K562 (cell line): ENCODE measurements around the gene FAM171A1. TPM values are rescaled to one million over a fixed set of nuclear protein-coding genes. Genes with fewer than 3 reads are reported as not detected.

Experiments used
- CBX5 ChIP-seq: IDR thresholded peaks from 2 replicates; pipeline ENCODE4 v1.6.1; 2014; ENCODE audit warnings: low read depth, borderline replicate concordance
- CHD1 ChIP-seq: fragments of 200-600 bp; sonication (generic); IDR thresholded peaks from one replicate; pipeline ENCODE4 v1.6.1; 2012; ENCODE audit warnings: mild to moderate bottlenecking, moderate library complexity, low read length, inconsistent platforms
- ELF1 ChIP-seq: fragments of 200-800 bp; sonication (Bioruptor generic); IDR thresholded peaks from 2 replicates; pipeline ENCODE4 v1.6.1; 2016; ENCODE audit warnings: missing genetic modification characterization, missing compliant biosample characterization
- FOXK2 ChIP-seq, 2 experiments: fragments of 450-650 bp; IDR thresholded peaks in 1 of 2; conservative IDR thresholded peaks in 1 of 2; 2 replicates each; pipeline ENCODE4 v1.6.1; 2016; ENCODE audit warnings: low read depth in 2 of 2, mild to moderate bottlenecking in 1 of 2
- HDAC2 ChIP-seq: fragments of 450-650 bp; IDR thresholded peaks from 2 replicates; pipeline ENCODE4 v1.6.1; 2016; ENCODE audit warnings: mild to moderate bottlenecking
- HMGN3 ChIP-seq: IDR thresholded peaks from 2 replicates; pipeline ENCODE4 v1.6.1; 2011; ENCODE audit warnings: borderline replicate concordance, low read depth, mild to moderate bottlenecking, mixed read lengths, low read length; ENCODE audit not compliant: insufficient read length; ENCODE audit errors: extremely low read depth
- NBN ChIP-seq: fragments of 450-650 bp; IDR thresholded peaks from 2 replicates; pipeline ENCODE4 v1.6.1; 2016; ENCODE audit warnings: low read depth, mild to moderate bottlenecking
- NFE2 ChIP-seq: IDR thresholded peaks from 2 replicates; pipeline ENCODE4 v1.6.1; 2014; ENCODE audit warnings: antibody characterized with exemption, low read depth
- NFIC ChIP-seq: fragments of 450-650 bp; IDR thresholded peaks from 2 replicates; pipeline ENCODE4 v1.6.1; 2017; ENCODE audit warnings: mild to moderate bottlenecking, inconsistent platforms
- NFRKB ChIP-seq: fragments of 450-650 bp; IDR thresholded peaks from 2 replicates; pipeline ENCODE4 v1.6.1; 2016; ENCODE audit warnings: low read depth
- NR2C2 ChIP-seq, 2 experiments: fragments of 200-800 bp in 1 of 2; sonication (Bioruptor generic) in 1 of 2; sonication (generic) in 1 of 2; formaldehyde crosslinking in 1 of 2; IDR thresholded peaks; 2 replicates each; pipeline versions ENCODE4 v1.6.1 to v1.8.0; 2016 to 2022; ENCODE audit warnings: mild to moderate bottlenecking in 1 of 2, missing compliant biosample characterization in 1 of 2, missing genetic modification characterization in 1 of 2, missing genetic modification reagents in 1 of 2
- PHF20 ChIP-seq: fragments of 450-650 bp; IDR thresholded peaks from 2 replicates; pipeline ENCODE4 v1.6.1; 2018; ENCODE audit not compliant: partially characterized antibody
- PHF8 ChIP-seq: fragments of 200-600 bp; sonication (generic); IDR thresholded peaks from 2 replicates; pipeline ENCODE4 v1.6.1; 2012; ENCODE audit warnings: mixed run types, mild to moderate bottlenecking, inconsistent platforms, low read length, moderate library complexity, borderline replicate concordance
- PTRF ChIP-seq: fragments of 450-650 bp; IDR thresholded peaks from 2 replicates; pipeline ENCODE4 v1.6.1; 2016; ENCODE audit warnings: mild to moderate bottlenecking, missing genetic modification characterization, missing compliant biosample characterization
- SMARCA4 ChIP-seq: fragments of 450-650 bp; IDR thresholded peaks from 2 replicates; pipeline ENCODE4 v1.6.1; 2016
- SPI1 ChIP-seq: IDR thresholded peaks from 2 replicates; pipeline ENCODE4 v1.6.1; 2011; ENCODE audit warnings: low read depth, low read length, control low read depth, borderline replicate concordance
- SRSF7 ChIP-seq: fragments of 200-400 bp; formaldehyde crosslinking; optimal IDR thresholded peaks from 2 replicates; pipeline ENCODE3; 2017; ENCODE audit warnings: mild to moderate bottlenecking, low read depth, low read length
- TRIM24 ChIP-seq, 2 experiments: fragments of 450-650 bp; IDR thresholded peaks; 2 replicates each; pipeline ENCODE4 v1.6.1; 2016
- ZEB2 ChIP-seq: fragments of 450-650 bp; IDR thresholded peaks from 2 replicates; pipeline ENCODE4 v1.6.1; 2016
- ZNF212 ChIP-seq: fragments of 450-650 bp; formaldehyde crosslinking; IDR thresholded peaks from 2 replicates; pipeline ENCODE4 v1.4.0; 2020; ENCODE audit warnings: mild to moderate bottlenecking
- ZNF766 ChIP-seq: fragments of 200-800 bp; sonication (Bioruptor generic); conservative IDR thresholded peaks from 2 replicates; pipeline ENCODE4 v1.6.1; 2016; ENCODE audit warnings: missing genetic modification characterization, missing compliant biosample characterization
- polyA plus RNA-seq, 8 experiments: library from polyadenylated mRNA; depleted of rRNA in 4 of 8; stranded (reverse) in 5 of 8; unstranded in 3 of 8; fragments of >200 nt; fragmentation: Nextera tagmentation in 2 of 8; fragmentation: Illumina TruSeq in 1 of 8; extraction: Ambion mirVana in 2 of 8; extraction: Trizol in 1 of 8; gene quantifications; 2 replicates each; pipeline versions ENCODE4 v1.2.1 to v1.2.3, GENCODE V29; 2011 to 2014; ENCODE audit warnings: inconsistent platforms in 1 of 8, missing spikeins in 1 of 8
- total RNA-seq, 7 experiments: library from RNA; depleted of rRNA in 6 of 7; stranded (reverse); fragments of >200 nt in 6 of 7; fragmentation: Illumina TruSeq in 2 of 7; extraction: Trizol in 2 of 7; gene quantifications; 2 replicates each; pipeline versions ENCODE4 v1.2.1 to v1.2.3, GENCODE V29; 2011 to 2021; ENCODE audit warnings: low replicate concordance in 1 of 7
- TF ChIP-seq, protein P1 (sequence below), 2 experiments: fragments of 450-650 bp; conservative IDR thresholded peaks; 2 replicates each; pipeline ENCODE4 v1.6.1; 2017; ENCODE audit warnings: mild to moderate bottlenecking in 2 of 2, moderate library complexity in 2 of 2
- TF ChIP-seq, protein P2 (sequence below), 2 experiments: fragments of 200-800 bp in 1 of 2; sonication (Bioruptor generic) in 1 of 2; sonication (generic) in 1 of 2; formaldehyde crosslinking in 1 of 2; IDR thresholded peaks in 1 of 2; conservative IDR thresholded peaks in 1 of 2; 2 replicates each; pipeline versions ENCODE4 v1.5.0 to v1.6.1; 2016 to 2020; ENCODE audit warnings: missing compliant biosample characterization in 1 of 2, missing genetic modification characterization in 1 of 2, missing genetic modification reagents in 1 of 2
- TF ChIP-seq, protein P3 (sequence below): sonication (generic); formaldehyde crosslinking; IDR thresholded peaks from 2 replicates; pipeline ENCODE4 v1.8.1; 2022; ENCODE audit warnings: missing genetic modification reagents
- TF ChIP-seq, protein P4 (sequence below): sonication (generic); formaldehyde crosslinking; IDR thresholded peaks from 2 replicates; pipeline ENCODE4 v1.9.0; 2022; ENCODE audit warnings: mild to moderate bottlenecking, missing genetic modification reagents

Gene FAM171A1
- total and polyA plus RNA-seq, 9 of the 15 experiments (the other 6 are each of a cell fraction or from before 2014, with no cell fraction given) = 0.51 to 8.2 (median 4.8) TPM

DNA sequence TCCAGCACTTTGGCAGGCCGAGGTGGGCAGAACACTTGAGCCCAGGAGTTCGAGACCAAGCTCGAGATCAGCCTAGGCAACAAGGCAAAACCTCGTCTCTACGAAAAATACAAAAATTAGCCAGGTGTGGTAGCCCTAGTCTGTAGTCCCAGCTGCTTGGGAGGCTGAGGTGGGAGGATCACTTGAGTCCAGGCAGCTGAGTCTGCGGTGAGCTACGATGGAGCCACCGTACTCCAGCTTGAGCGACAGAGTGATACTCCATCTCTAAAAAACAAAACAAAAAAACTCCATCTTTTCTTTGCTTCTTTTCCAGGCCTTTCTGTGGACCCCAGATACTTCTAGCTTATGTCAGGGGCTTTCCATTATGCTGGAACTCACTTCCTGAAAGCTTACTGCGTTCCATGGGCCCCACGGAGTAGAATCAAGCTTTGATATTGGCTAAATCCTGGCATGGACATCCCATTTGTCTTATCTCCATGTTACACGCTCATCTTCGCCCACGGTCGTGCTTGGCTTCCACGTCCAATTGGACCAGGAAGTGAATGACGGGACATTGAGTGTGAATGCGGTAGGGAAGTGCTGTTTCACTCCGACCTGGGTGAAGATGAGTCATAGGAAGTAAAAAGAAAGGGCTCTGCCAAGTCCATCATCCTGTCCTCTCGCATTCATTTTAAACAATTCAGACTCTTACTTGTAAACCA is 45.7 kb downstream of the FAM171A1 start (continued):
- TF ChIP-seq, protein P1, sequence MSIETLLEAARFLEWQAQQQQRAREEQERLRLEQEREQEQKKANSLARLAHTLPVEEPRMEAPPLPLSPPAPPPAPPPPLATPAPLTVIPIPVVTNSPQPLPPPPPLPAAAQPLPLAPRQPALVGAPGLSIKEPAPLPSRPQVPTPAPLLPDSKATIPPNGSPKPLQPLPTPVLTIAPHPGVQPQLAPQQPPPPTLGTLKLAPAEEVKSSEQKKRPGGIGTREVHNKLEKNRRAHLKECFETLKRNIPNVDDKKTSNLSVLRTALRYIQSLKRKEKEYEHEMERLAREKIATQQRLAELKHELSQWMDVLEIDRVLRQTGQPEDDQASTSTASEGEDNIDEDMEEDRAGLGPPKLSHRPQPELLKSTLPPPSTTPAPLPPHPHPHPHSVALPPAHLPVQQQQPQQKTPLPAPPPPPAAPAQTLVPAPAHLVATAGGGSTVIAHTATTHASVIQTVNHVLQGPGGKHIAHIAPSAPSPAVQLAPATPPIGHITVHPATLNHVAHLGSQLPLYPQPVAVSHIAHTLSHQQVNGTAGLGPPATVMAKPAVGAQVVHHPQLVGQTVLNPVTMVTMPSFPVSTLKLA (conservative IDR thresholded peaks at IDR 0.05) = 0 out of 4 replicates have a peak, but pooled peaks of 1 of the 2 experiments have one; percentile 26
- TF ChIP-seq NFIC = peak; percentile 46
- 0 out of 2 replicates have a peak, but pooled peaks have one; percentile 16 for TF ChIP-seq NBN
- TF ChIP-seq ELF1 (tag) = peak; percentile 76
- peak; percentile 89 for TF ChIP-seq SMARCA4
- peak in 1 of 2 experiments; percentile 30; a peak in 1 of 4 replicates for TF ChIP-seq TRIM24 (IDR thresholded peaks at IDR 0.05)
- TF ChIP-seq NFE2 = peak; percentile 81
- TF ChIP-seq CHD1 = no peak
- TF ChIP-seq PHF20 = peak; percentile 11
- no peak for TF ChIP-seq HMGN3
- peak; percentile 87 for TF ChIP-seq ZNF766
- no peak for TF ChIP-seq ZEB2
- TF ChIP-seq, protein P2, sequence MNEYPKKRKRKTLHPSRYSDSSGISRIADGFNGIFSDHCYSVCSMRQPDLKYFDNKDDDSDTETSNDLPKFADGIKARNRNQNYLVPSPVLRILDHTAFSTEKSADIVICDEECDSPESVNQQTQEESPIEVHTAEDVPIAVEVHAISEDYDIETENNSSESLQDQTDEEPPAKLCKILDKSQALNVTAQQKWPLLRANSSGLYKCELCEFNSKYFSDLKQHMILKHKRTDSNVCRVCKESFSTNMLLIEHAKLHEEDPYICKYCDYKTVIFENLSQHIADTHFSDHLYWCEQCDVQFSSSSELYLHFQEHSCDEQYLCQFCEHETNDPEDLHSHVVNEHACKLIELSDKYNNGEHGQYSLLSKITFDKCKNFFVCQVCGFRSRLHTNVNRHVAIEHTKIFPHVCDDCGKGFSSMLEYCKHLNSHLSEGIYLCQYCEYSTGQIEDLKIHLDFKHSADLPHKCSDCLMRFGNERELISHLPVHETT (CRISPR knock-in tag; conservative IDR thresholded peaks at IDR 0.05 in 1 of 2, IDR thresholded peaks at IDR 0.05 in 1 of 2) = peak in 1 of 2 experiments; percentile 55; a peak in 1 of 4 replicates
- no peak for TF ChIP-seq PTRF (tag)
- no peak for TF ChIP-seq CBX5
- TF ChIP-seq NR2C2 (CRISPR knock-in tag; IDR thresholded peaks at IDR 0.05) = no peak
- peak; percentile 65 for TF ChIP-seq NR2C2 (tag; IDR thresholded peaks at IDR 0.05)
- TF ChIP-seq SPI1 = peak; percentile 86
- TF ChIP-seq, protein P3, sequence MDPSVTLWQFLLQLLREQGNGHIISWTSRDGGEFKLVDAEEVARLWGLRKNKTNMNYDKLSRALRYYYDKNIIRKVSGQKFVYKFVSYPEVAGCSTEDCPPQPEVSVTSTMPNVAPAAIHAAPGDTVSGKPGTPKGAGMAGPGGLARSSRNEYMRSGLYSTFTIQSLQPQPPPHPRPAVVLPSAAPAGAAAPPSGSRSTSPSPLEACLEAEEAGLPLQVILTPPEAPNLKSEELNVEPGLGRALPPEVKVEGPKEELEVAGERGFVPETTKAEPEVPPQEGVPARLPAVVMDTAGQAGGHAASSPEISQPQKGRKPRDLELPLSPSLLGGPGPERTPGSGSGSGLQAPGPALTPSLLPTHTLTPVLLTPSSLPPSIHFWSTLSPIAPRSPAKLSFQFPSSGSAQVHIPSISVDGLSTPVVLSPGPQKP (CRISPR knock-in tag) = no peak
- TF ChIP-seq HDAC2 = peak; percentile 34; the same call in 1 of the 2 replicates
- no peak for TF ChIP-seq SRSF7
- TF ChIP-seq PHF8 = peak; percentile 12; the same call in 1 of the 2 replicates
- peak in 1 of 2 experiments; percentile 64; a peak in 1 of 4 replicates for TF ChIP-seq FOXK2 (conservative IDR thresholded peaks at IDR 0.05 in 1 of 2, IDR thresholded peaks at IDR 0.05 in 1 of 2; ENCODE audit: low read depth in 2 of 2)
- TF ChIP-seq, protein P4, sequence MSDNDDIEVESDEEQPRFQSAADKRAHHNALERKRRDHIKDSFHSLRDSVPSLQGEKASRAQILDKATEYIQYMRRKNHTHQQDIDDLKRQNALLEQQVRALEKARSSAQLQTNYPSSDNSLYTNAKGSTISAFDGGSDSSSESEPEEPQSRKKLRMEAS (CRISPR knock-in tag) = no peak
- 0 out of 2 replicates have a peak, but pooled peaks have one; percentile 53 for TF ChIP-seq NFRKB
- no peak for TF ChIP-seq ZNF212 (CRISPR knock-in tag)
